Type B pancreatic cell (in vitro differentiated cells): ENCODE data around the gene STAG1. TPM values are rescaled to one million over a fixed set of nuclear protein-coding genes. Genes with fewer than 3 reads are reported as not detected.
"Not testable (repeated sequence)": the region's sequence is repeated elsewhere in the genome, so short reads cannot be mapped to it uniquely, and the experiment has no call there.

ENCODE experiments used
- DNase-seq: peaks from one replicate; pipeline ENCODE4 v3.0.0; 2021; ENCODE audit warnings: mixed read lengths; ENCODE audit not compliant: unreplicated experiment; ENCODE audit errors: extremely low spot score
- H3K27ac Mint-ChIP-seq: 2 replicates; pipeline ENCODE4 v1.8.0; 2021; ENCODE audit warnings: mild to moderate bottlenecking, mixed read lengths
- H3K27me3 Mint-ChIP-seq: 2 replicates; pipeline ENCODE4 v1.8.0; 2021; ENCODE audit warnings: mixed read lengths
- H3K36me3 Mint-ChIP-seq: 2 replicates; pipeline ENCODE4 v1.8.0; 2021; ENCODE audit warnings: mixed read lengths
- H3K4me1 Mint-ChIP-seq: one replicate; pipeline ENCODE4 v1.8.0; 2021; ENCODE audit warnings: mixed read lengths; ENCODE audit not compliant: unreplicated experiment
- H3K4me3 Mint-ChIP-seq: 2 replicates; pipeline ENCODE4 v1.8.0; 2021; ENCODE audit warnings: mild to moderate bottlenecking, mixed read lengths
- H3K9me3 Mint-ChIP-seq: 2 replicates; pipeline ENCODE4 v1.8.0; 2021; ENCODE audit warnings: mixed read lengths
- CTCF ChIP-seq: fragments of 200-600 bp; sonication (generic); conservative IDR thresholded peaks from 2 replicates; pipeline ENCODE4 v1.5.0; 2021; ENCODE audit warnings: antibody characterized with exemption, mild to moderate bottlenecking
- total RNA-seq: library from RNA; stranded (reverse); gene quantifications from 2 replicates; pipeline ENCODE4 v1.2.1, GENCODE V29; 2021; ENCODE audit warnings: low replicate concordance

Gene STAG1
- total RNA-seq, 1 donor from 2014 or later = 45.5 TPM

DNA sequence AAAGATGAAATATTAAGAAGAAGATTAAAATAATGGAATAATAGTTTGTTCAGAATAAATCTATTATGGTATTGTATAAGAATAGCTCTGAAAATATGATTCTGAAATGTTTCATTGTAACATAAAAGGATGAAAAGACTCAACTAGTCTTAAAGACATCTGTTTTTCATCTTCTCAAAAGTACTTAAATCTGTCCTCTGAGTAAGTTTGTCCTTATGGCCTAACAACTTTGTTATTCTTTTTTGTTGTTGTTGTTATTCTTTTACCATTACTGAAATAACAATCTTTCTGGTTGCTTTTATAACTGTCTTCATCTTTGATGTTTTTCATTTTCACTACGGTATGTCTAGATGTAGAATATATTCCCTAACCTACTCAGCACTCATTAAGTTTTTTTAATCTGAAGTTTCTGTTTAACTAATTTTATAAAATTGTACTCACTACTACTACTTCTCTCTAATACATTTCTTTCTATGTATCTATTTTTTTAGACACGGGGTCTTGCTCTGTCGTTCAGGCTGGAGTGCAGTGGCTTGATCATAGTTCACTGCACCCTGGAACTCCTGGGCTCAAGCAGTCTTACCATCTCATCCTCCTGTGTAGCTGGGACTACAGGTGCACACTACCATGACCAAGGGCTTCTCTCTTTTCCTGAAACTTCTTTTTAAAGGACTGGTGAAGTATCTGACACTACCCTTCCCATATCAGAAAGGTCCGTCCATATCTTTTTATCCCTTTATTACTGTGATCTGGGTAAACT lies 261.4 kb downstream of the STAG1 start:
- no peaks in the 10 kb centered on the region for H3K27me3 Mint-ChIP-seq
- no peak for DNase-seq
- TF ChIP-seq CTCF = no peak
- H3K36me3 Mint-ChIP-seq = peaks cover 49% of the 10 kb centered on the region
- peaks cover 13% of the 10 kb centered on the region for H3K9me3 Mint-ChIP-seq
- no peaks in the 10 kb centered on the region for H3K4me1 Mint-ChIP-seq
- H3K4me3 Mint-ChIP-seq = no peak overlapping the region
- H3K27ac Mint-ChIP-seq = no peak overlapping the region

DNA sequence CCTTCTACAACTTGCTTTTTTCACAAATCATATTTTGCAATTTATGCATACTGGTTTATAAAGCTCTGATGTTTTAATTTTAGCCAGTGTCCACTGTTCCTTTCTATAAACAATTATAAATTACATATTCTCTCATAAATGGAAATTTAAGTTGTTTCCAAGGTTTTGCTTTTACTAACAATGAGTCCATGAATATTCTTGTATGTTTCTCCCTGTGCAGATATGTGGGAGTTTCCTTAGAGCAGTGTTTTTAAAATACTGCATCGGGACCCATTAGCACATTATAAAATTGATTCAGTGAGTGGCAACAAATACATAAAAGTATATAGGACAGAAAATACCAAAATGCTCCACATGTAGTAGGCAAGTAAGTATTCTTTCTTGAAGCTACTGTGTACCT lies 266.4 kb downstream of the STAG1 start:
- Mint-ChIP-seq H3K27ac (no peak overlapping the region), H3K4me1 (no peaks in the 10 kb centered on the region), H3K27me3 (no peaks in the 10 kb centered on the region), H3K36me3 (peaks cover 27% of the 10 kb centered on the region), H3K9me3 (peaks cover 10% of the 10 kb centered on the region), H3K4me3 (no peak overlapping the region)
- DNase-seq = no peak
- no peak for TF ChIP-seq CTCF

- peaks cover 33% of the 10 kb centered on the region for H3K36me3 Mint-ChIP-seq
- no peak overlapping the region for H3K4me3 Mint-ChIP-seq
- no peaks in the 10 kb centered on the region for H3K4me1 Mint-ChIP-seq
- no peaks in the 10 kb centered on the region for H3K9me3 Mint-ChIP-seq
- no peak for DNase-seq
- H3K27ac Mint-ChIP-seq = no peak overlapping the region
- no peaks in the 10 kb centered on the region for H3K27me3 Mint-ChIP-seq
- TF ChIP-seq CTCF = no peak
These were observed 275.9 kb downstream of the STAG1 start for GRCh38 chr3:136476280-136476679.

GRCh38 chr3:136474876-136475275 lies 277.3 kb downstream of the STAG1 start:
- H3K27ac Mint-ChIP-seq, H3K4me1 Mint-ChIP-seq, DNase-seq, H3K4me3 Mint-ChIP-seq, H3K9me3 Mint-ChIP-seq, H3K27me3 Mint-ChIP-seq: not testable (repeated sequence)
- H3K36me3 Mint-ChIP-seq = peaks cover 42% of the 10 kb centered on the region

DNA sequence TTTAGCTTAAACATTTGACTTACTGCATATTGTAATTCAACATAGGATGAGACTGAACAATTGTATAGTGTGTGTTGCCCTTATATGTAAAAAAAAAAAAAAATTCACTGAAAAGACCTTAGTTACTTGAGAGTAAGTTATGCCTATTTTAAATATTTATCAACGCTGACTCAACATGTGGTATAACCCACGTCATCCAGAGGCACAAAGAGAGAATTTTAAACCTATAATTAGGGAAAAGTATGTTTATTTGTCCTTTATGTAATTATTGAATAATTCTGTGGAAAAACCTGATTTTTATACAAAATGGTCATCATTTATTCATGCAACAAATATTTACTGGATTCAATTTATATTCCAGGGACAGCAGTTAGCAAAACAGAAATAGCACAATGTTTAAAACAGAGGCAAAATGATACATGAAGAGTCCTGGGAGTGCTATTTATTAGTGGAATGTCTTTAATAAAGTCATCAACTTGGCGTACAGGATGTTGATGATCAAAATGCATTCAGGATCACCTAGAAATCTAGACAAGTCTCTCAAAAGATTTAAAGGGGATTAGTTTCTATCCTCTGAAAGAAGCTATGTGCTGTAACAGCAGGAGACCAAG lies 278.4 kb downstream of the STAG1 start:
- H3K9me3 Mint-ChIP-seq = no peaks in the 10 kb centered on the region
- no peaks in the 10 kb centered on the region for H3K4me1 Mint-ChIP-seq

More for the DNA sequence above, 278.4 kb downstream of the STAG1 start:
- Mint-ChIP-seq H3K27ac (no peak overlapping the region), H3K27me3 (no peaks in the 10 kb centered on the region), H3K4me3 (no peak overlapping the region), H3K36me3 (peaks cover 43% of the 10 kb centered on the region)
- DNase-seq = no peak
- no peak for TF ChIP-seq CTCF
